Retina (tissue), 1 donor: ENCODE results near the gene SORCS1.
A peak's percentile ranks its signal among the peaks of the same experiment; 100 is the strongest.

ENCODE experiments used
- DNase-seq: peaks from one replicate; pipeline ENCODE4 v3.0.0-alpha.2; 2016

SORCS1 gene

DNA sequence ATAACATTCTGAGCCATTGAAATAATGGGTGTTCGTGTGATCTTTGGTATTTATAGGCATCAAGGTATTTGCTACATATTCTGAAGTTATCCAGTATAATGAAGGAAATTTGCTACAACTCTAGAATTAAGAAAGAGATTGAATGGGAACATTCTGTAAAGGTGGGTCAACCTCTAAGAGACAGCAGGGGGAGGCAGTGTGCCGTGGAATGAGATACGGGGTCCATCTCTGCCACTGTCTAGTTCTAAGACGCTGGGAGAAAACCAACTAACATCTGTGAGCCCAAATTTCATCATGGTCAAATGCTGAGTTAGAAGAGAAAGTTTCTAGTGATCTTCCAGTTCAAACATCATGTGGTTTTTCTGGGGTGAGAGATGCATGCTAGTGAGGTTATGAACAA, 368.9 kb downstream of the SORCS1 start:
- peak; percentile 42 for DNase-seq

DNA sequence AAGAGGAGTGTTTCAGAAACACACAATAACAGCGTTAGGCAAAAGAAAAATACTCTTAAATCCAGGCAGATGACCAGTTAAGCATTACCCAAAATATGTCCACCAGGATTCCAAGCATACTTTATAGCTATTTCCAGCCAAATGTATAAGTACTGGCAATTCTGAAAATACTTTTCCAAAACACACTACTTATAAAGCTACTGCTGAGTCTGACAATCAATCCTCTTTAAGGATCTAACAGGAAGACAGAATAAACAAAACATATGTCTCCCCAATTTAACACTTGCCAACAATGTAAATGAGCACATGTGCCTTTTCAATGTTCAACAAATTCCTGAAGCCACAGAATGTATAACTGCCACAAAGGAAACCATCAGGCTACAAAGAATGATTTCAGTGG, 370.9 kb downstream of the SORCS1 start:
- no peak for DNase-seq

DNA sequence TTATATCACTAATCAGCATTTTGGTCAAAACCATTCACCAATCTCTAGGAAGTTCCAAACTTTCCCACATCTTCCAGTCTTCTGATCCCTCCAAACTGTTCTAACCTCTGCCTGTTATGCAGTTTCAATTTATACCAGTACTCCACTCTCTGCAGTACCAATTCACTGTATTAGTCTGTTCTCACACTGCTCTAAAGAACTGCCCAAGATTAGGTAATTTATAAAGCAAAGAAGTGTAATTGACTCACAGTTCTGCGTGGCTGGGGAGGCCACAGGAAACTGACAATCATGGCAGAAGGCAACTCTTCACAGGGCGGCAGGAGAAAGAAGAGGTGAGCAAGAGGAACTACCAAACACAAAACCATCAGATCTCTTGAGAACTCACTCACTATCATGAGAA, 374.9 kb downstream of the SORCS1 start:
- DNase-seq, result no peak

DNA sequence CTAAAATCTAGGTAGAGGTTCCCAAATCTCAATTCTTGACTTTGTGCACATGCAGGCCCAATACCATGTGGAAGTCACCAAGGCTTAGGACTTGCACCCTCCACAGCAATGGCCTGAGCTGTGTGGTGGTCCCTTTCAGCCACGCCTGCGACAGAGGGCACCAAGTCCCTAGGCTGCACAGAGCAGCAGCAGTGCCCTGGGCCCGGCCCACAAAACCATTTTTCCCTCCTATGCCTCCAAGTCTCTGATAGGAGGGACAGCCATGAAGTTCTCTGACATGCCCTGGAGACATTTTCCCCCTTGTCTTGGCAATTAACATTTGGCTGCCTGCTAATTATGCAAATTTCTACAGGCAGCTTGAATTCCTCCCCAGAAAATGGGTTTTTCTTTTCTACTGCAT, 375.5 kb downstream of the SORCS1 start:
- no peak for DNase-seq

DNA sequence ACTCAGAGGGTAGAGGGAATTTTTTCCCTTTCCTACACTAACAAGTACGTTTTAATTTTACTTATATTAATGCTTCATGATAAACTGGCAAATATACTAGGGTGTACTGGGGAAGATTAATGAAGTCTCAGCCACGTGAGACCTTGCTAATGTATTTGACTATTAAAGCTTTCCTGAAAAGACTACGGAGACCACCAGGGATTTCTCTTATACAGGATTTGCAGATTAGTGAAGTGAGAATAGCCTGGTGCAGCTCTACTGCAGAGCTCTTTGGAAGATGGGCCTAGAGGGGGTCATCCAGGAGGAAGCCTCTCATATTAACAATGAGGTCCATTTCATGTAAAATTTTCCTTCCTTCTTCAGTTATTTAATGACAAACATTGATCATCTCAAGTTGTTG, 379.0 kb downstream of the SORCS1 start:
- no peak for DNase-seq

DNA sequence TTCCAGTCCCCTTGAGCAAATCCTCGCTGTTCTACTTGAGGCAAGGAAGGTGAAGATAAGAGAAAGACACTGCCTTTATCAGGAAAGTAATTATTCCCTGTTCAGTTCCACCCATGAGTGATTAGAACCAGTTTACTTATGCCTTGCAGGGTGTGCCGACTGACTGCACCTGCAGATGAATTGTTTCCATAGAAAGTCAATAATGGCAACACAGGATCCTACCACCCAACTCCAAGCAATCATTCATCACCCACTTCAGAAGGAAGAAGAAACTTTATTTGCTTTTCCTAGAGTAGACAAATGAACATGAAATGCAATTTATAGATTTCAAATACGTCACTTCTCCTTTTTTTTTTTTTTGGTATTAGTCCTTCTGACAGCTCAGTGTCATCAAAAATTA, 383.9 kb downstream of the SORCS1 start:
- no peak for DNase-seq

DNA sequence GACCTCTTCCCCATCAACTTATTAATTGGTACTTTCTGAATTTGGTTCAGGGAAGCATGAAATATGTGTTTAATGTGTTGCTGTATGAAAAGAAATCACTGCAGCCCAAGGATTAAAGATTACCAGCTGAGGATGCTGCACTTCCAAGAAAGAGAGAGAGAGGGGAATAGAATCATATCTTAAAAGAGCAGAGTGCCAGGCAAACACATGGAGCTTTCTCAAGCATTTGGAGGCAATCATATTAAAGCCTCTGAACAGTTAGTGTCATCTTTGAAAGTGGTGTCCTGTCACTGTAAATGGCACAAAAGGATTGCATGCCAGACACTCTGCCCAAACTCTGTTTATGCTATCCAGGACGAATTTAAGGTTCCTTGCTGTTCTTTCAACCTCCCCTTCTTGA, 386.7 kb downstream of the SORCS1 start:
- DNase-seq, result peak; percentile 48

DNA sequence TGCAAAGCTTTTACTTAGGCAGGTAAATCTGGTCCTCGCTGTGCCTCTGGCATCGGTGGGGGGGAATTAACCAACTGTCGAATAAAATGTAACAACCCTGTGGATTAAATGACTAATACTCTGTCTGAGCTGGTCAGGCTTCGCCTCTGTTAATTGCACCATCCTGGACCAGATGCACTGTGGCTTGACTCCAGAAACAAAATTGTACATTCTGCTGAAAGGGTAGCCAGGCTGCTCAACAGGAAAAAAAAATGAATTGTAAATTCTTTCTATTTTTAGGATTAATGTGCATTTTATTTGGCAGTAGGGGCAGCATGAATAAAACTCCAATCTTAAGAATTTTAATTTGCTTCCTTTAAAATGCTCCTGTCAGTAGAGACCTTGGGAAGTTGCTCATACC, 389.4 kb downstream of the SORCS1 start:
- no peak for DNase-seq

DNA sequence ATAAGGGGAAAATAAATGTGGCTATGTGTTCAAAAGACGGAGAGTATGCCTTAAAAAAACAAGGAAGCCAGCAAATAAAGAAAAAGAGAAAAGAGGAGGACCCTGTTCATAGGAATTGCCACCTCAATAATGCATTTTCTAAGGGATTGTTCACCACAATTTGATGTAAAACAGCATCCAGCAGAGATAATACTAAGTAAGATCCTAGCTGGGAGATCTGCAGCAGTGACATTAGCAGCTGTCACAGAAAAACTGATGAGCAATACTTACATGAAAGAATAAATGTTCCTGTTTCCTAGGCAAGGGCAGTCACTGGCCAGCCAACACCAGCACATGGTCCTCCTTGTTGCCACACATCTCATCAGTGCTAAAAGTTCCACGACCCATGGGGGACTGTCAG, 391.5 kb downstream of the SORCS1 start:
- DNase-seq, result no peak

DNA sequence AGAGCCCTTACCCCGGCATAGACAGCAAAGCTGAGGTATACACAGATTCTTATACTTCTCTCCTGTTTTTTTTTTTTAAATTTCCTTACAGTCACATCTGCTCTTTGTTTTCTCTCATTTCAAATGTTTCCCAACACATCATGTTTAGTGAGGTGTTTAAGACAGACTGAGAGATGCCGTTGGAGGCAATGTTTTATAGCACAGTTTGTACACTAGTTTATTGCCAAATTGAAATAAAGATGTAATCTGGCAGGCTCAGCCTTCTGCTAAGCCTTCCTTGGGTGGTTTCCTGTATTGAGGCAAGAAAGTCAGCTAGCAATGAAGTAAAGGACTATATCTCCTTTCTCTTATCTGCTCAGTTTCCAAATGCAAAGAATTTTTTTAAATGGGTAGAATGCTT, 393.4 kb downstream of the SORCS1 start:
- no peak for DNase-seq

DNA sequence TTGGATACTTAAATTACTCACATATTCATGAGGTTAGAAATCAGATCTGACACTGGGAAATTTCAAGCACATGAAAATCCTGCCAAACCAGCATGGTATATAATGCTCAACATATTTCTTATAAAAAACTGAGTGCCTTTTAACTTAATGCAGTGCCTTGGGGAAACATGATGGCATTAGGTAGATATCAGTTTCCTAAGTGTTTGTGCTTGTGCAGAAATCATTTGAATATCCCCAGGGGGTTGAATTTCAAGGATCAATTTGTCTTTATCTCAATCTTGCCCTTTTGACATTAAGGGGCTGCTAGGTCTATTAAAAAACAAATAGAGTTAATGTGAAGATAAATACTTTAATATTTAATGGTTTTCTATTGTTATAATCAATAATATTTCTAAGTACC, 396.3 kb downstream of the SORCS1 start:
- DNase-seq, result no peak

DNA sequence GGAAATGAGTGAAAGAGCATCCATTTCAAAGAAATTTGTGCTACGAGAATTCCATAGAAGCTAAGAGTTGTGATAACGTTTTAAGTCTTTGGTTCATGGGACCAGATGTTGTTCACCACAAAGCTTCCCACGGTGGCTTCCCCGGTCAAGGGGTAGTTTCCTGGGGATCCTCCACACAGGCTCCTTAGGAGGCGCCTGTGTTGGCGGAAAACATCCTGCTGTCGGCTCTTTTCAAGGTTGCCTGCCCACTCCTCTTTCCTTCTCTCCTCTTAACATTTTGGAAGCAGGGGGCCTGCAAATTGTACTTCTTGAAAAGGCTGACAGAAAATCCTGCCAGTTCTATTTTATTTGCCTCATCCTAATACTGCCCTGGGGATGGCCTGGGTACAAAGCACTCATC, 398.6 kb downstream of the SORCS1 start:
- DNase-seq, result no peak

DNA sequence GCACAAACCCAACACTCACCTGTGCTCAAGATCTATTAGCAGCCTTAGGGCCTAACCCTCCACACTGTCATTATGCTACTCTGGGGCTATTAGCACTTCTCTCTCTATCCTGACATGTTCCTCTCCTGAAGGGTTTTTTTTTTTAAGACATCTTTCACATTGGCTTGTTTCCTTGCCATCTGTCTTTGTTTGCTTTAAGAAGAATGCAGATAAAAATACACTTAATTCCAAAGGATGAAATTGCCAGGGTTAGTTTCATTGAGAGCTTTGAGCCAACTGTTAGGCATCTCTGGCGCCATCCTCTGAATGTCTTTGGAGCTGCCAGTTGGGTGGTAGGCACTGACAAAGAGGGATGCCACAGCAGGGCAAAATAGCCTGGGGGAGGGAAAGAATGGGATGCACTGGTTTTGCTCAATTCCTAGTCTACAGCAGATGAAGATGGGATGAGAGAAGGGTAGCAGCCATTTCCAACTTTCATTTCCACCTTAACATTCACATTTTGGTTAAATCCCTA, 399.2 kb downstream of the SORCS1 start:
- DNase-seq, result no peak

DNA sequence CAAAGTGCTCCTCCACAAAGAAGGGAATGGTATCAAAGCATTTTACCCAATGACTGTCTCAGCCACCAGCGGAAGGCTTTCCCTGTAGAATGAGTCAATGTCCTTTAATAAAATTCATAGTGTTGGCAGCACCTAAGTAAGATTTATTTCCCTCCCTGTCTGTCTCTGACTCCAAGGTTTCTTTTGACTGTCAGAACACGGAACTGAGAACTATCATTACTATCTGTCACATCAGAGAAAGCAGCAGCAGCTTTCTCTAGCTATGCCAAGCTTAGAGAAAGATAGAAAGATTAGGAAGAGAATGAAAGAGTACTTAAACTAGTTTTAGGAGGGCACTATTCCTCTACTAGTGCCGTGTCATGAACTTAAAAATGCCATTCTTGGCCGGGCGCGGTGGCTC, 400.1 kb downstream of the SORCS1 start:
- no peak for DNase-seq

DNA sequence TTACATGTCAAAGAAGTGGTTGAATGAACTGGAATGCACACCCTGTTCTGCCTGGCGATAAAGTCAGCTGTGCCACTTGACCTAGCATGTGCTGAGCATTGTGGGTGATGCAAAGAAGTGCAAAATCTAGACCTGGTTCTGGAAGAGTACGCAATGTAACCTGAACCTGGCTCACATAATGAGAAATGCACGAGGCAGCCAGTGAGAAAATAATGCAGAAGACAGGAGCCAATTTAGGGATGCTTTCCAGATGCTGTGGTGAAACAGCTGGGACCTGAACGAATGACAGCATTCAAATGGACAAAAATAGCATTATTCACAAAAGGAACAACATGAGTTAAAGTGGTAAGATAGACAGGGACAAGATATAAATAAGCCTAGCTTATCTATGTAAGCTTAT, 402.6 kb downstream of the SORCS1 start:
- no peak for DNase-seq

DNA sequence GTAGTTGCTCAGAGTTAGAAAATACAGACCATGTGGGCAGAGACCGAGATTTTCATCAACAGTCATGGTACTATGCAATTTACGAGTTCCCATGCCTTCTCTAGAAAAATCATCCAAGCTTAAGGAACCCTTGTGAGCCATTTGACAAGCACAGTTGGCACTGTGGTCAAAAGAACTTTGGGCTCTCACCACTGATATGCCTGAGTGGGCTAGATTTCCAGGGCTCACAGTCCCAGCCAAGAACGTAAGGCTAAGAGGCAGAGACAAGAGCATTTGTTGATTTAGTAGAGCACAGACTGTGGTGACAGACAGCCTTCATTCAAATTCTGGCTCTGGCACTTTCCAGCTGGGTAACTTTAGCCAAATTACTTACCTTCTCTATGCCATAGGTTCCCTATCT, 407.0 kb downstream of the SORCS1 start:
- DNase-seq, result no peak

DNA sequence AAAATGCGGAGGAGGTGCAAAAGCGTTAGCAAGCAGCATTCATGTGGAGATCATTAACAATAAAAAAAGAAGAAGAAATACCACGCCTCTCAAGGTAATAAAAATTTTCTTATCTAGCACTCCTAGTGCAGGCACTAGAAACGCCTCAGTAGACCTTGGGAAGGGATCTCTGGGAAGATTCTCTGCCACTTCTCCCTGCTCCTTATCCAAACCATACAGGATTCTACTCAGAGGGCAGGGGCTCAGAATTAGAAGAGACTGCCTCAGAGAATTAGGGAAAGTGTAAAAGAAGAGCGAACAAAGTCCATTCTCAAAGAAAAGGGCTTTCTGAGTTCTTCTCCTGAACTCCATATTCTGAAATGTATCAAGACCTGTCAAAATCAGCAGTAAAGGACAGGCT, 413.4 kb downstream of the SORCS1 start:
- DNase-seq, result no peak

DNA sequence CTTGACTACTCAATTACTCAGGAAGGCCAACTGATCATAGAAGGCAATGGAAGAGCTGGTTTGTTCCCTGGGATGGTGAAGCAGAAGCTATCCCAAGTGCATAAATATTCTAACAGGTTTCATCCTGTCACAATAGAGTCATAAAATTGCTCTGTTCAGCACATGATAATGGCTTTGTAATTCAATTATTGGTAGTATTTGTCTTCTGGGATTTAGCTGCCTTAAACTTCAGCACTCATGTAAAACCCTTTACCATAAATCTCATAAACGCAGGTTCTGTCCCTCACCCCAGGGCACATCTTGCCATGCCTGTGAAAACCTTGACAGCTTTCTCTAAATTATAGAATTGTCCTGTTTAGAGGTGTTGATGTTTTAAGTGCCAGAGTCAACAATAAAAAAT, 417.6 kb downstream of the SORCS1 start:
- DNase-seq, result no peak

DNA sequence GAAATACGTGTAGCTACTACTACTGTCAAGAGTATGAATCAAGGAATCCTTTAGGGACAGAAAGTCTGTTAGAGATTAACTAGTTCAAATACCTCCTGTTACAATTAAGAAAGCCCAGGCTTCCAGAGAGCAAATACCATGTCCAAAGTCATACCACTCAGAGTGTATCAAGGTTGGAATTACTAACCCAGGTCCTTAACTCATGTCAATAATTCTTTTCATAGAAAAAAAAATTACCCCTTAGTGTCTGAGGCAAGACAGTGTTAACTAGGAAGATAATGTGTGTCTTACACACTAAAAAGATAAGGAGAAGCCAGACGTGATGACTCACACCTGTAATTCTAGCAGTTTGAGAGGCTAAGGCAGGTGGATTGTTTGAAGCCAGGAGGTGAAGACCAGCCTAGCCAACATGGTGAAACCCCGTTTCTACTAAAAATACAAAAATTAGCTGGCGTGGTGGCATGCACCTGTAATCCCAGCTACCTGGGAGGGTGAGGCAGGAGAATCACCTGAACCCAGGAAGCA, 423.4 kb downstream of the SORCS1 start:
- DNase-seq, result no peak

DNA sequence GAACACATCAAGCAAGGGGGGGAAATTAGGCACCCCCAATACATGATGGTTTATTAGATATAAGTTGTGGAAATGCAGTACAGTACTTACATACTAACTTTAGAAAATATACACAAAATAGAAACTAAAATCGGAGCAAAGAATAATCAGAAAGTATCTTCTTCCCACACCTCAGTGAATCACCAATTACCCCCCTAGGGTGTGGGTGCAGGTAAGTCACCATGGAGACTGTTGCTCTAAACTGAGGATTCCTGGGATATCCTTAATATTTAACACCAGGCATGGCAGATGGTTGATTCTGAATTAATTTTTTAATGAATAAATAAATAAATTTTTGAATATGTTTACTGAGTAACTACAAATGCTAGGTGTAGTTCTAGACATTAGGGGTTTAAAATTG, 424.4 kb downstream of the SORCS1 start:
- no peak for DNase-seq

DNA sequence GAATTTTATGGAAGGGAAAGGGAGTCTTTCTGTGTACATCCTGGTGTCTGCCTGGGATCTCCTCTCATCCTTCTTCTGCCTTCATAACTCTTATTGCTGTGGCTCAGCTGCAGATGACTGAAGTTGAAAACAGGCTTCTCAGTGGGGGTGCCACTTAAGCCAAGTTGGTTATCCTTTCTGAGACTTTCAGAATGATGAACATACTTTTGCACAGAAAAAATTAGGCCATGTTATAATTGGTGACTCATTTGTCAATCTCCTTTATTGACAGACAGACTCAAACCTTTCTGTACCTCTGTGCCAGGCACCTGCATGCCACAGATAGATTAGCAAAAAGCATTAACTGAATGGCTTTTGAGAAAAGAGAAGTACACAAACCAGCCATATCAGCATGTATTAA, 430.3 kb downstream of the SORCS1 start:
- no peak for DNase-seq

DNA sequence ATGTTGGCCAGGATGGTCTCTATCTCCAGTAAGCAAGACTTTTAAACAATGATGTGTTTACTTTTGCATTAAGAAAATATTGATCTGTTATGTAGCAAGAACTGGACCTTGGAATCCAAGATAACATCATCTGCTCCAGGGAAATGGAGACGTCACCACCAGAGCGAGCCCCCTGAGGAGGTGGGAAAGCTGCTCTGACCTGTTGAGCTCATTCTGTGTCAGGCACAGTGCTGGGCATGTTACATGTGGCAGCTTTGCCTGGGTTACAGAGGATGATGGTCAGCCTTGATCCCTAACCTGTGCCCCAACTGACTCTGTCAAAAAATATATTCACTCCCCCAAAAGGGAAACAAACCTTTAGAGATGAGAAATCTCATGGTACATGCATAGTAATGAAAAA, 436.3 kb downstream of the SORCS1 start:
- DNase-seq, result no peak

DNA sequence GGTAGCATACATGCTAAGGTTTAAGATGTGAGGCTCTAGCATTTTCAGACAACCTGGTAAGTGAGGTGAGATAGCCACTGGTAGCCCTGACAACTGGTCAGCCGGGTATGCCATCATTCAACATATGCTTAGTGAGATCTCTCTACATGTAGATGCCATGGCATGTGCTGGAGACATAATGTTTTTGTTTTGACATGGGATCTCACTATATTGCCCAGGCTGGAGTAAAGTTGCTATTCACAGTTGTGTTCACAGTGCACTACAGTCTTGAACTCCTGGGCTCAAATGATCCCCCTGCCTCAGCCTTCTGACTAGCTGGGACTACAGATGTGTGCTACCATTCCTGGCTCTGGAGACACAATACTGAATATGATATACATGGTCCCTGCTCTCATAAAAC, 437.3 kb downstream of the SORCS1 start:
- no peak for DNase-seq

DNA sequence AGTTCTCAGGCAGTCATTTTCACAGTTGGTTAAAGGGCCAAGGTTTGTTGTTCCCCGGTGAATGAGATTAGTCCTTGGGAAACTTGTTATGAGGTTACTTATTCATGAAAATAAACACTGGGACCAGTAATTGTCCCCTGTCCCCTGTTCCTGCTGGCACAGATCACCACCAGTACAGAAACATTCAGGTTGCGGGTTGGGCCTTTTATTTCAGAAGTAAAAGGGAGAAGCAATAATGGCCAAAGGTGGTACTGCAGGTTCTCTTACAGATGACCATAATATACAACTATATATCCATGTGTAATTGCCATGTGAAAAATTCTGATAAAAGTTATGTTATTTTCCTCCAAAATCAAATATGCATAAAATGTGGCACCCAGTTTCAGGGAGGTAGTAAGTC, 442.0 kb downstream of the SORCS1 start:
- no peak for DNase-seq

DNA sequence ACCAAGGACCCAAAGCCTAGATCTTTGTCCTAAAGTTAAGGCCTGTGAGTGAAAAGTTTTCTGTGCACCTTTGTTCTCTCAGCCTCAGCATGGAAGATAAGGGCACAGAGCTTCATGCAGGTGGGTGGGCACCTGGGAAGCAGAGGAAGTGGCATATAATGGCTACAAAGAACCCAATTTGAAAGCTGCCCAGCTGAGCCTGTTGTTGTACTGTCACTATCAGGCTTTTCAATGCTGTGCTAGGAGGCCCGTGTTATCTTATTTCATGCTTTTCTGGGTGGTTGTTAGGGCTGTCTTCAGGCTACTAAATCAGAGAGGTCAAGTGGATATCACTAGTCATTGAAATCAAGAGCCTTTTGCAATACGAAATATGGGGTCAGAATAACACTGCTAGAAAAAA, 443.8 kb downstream of the SORCS1 start:
- DNase-seq, result no peak

DNA sequence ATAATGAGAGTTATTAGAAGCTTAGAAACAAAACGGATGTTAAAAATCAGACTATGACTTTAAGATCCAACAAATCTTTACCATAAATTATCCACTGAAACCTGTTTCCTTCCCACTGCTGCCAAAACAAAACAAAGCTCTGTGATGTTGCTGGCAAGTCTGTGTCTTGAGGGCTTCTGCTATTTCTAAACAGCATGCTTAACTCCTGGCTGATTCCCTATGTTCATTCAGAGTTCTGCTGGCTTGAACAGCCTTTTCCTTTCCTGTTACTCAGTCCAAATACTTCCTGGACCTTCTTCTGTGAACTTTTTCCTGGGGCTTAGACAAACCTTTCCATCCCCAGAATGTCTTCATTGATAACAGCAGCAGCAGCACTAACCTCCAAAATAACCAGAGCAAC, 448.1 kb downstream of the SORCS1 start:
- no peak for DNase-seq
